Transverse colon (tissue), 3 donors: ENCODE measurements around the gene SIPA1L3.

Experiments used
- CTCF ChIP-seq, 5 experiments: fragments of 200-600 bp in 3 of 5; fragments of 450-650 bp in 2 of 5; sonication (generic) in 3 of 5; IDR thresholded peaks; 1 replicate in 2 of 5; 2 replicates in 3 of 5; pipeline ENCODE4 v1.5.1; 2016 to 2017; ENCODE audit warnings: antibody characterized with exemption in 5 of 5, inconsistent platforms in 3 of 5, mild to moderate bottlenecking in 2 of 5, moderate library complexity in 1 of 5
- EP300 ChIP-seq: sonication (generic); formaldehyde crosslinking; IDR thresholded peaks from one replicate; pipeline ENCODE4 v1.6.1; 2017; ENCODE audit warnings: antibody characterized with exemption, low read depth

GRCh38 chr19:38221421-38221820, 314.4 kb downstream of the SIPA1L3 start:
- TF ChIP-seq CTCF (IDR thresholded peaks at IDR 0.05) (no peak), EP300 (no peak)
